HCT116 (cell line): ENCODE measurements around the gene OPN5. TPM values are rescaled to one million over a fixed set of nuclear protein-coding genes. Genes with fewer than 3 reads are reported as not detected.

Experiments used
- ATAC-seq: fragments of 200-7000 bp; cut with Tn5 transposase; 2 replicates; pipeline ENCODE4 v1.9.1; 2020; ENCODE audit warnings: mild to moderate bottlenecking, moderate library complexity
- BruUV-seq: library from RNA; stranded (reverse); fragments of 400-500 nt; replicated peaks from 2 replicates; lab custom pipeline; 2021; lab: Mats Ljungman, UMichigan
- CTCF ChIA-PET: fragments of 300-600 bp; sonication (Branson Sonifier 250); formaldehyde crosslinking; loops from one replicate; lab custom pipeline; 2021; ENCODE audit warnings: antibody characterized with exemption; lab: Charles Lee
- POLR2A ChIA-PET: fragments of 300-600, 350-600 bp; sonication (Branson Sonifier 250); formaldehyde crosslinking; loops from one replicate; lab custom pipeline; 2021; ENCODE audit warnings: antibody characterized with exemption; lab: Charles Lee
- RAD21 ChIA-PET, 2 experiments: fragments of 300-600 bp; sonication (Branson Sonifier 250); formaldehyde crosslinking; loops; one replicate each; lab custom pipeline; 2023; ENCODE audit warnings: low total read pairs in 2 of 2; ENCODE audit not compliant: uncharacterized antibody in 2 of 2, unreplicated experiment in 2 of 2, low non-redundant PET in 1 of 2; lab: Charles Lee
- DNase-seq: peaks from one replicate; pipeline ENCODE4 v3.0.0-alpha.2; 2010; ENCODE audit warnings: low read depth, low spot score
- H2AFZ ChIP-seq: fragments of 200-600 bp; shearing (Covaris generic), sonication (generic); 2 replicates; pipeline ENCODE4 v1.6.1; 2017; ENCODE audit warnings: low read depth, mixed run types, mixed read lengths, antibody characterized with exemption, low read length; ENCODE audit not compliant: poor library complexity, severe bottlenecking
- H3K27ac ChIP-seq: 2 replicates; pipeline ENCODE4 v1.5.1; 2012; ENCODE audit warnings: low read depth, low read length
- H3K27me3 ChIP-seq: fragments of 200-600 bp; sonication (generic); 2 replicates; pipeline ENCODE4 v1.6.1; 2016; ENCODE audit warnings: mixed run types, low read length, mixed read lengths; ENCODE audit not compliant: insufficient read depth
- H3K36me3 ChIP-seq, 2 experiments: fragments of 200-500 bp in 1 of 2; fragments of 200-600 bp in 1 of 2; sonication (Bioruptor generic) in 1 of 2; sonication (generic) in 1 of 2; 2 replicates each; pipeline versions ENCODE4 v1.5.1 to v1.6.1; 2014 to 2016; ENCODE audit warnings: low read length in 2 of 2, inconsistent platforms in 1 of 2, mixed read lengths in 1 of 2, mixed run types in 1 of 2; ENCODE audit not compliant: insufficient read depth in 2 of 2, control insufficient read depth in 1 of 2
- H3K4me1 ChIP-seq, 2 experiments: fragments of 200-600 bp in 1 of 2; sonication (generic) in 1 of 2; 2 replicates each; pipeline versions ENCODE4 v1.5.1 to v1.6.1; 2012 to 2017; ENCODE audit warnings: low read length in 2 of 2, inconsistent platforms in 1 of 2, mild to moderate bottlenecking in 1 of 2, mixed read lengths in 1 of 2, mixed run types in 1 of 2, moderate library complexity in 1 of 2; ENCODE audit not compliant: insufficient read depth in 2 of 2, control insufficient read depth in 1 of 2
- H3K4me2 ChIP-seq: fragments of 200-600 bp; sonication (generic); 2 replicates; pipeline ENCODE4 v1.6.1; 2017; ENCODE audit warnings: mixed run types, low read length, mixed read lengths
- H3K4me3 ChIP-seq, 2 experiments: fragments of 200-600 bp in 1 of 2; sonication (generic) in 1 of 2; replicated peaks in 1 of 2; 2 replicates each; pipeline ENCODE4 v1.5.1; 2011 to 2016; ENCODE audit warnings: low read length in 2 of 2, control low read depth in 1 of 2, low read depth in 1 of 2, mild to moderate bottlenecking in 1 of 2, mixed read lengths in 1 of 2, mixed run types in 1 of 2
- H3K79me2 ChIP-seq: fragments of 200-600 bp; sonication (generic); 2 replicates; pipeline ENCODE4 v1.6.1; 2017; ENCODE audit warnings: mild to moderate bottlenecking, mixed run types, low read length, moderate library complexity, mixed read lengths; ENCODE audit not compliant: insufficient read depth
- H3K9ac ChIP-seq: fragments of 200-600 bp; sonication (generic); 2 replicates; pipeline ENCODE4 v1.6.1; 2016; ENCODE audit warnings: low read length, mixed read lengths
- H3K9me2 ChIP-seq: fragments of 200-600 bp; sonication (generic), shearing (Covaris generic); 2 replicates; pipeline ENCODE4 v1.6.1; 2017; ENCODE audit warnings: mixed run types, mild to moderate bottlenecking, moderate library complexity; ENCODE audit not compliant: insufficient read depth
- H3K9me3 ChIP-seq, 2 experiments: fragments of 200-500 bp in 1 of 2; fragments of 200-600 bp in 1 of 2; sonication (Bioruptor generic) in 1 of 2; sonication (generic) in 1 of 2; 2 replicates each; pipeline ENCODE4 v1.6.1; 2014 to 2017; ENCODE audit warnings: low read length in 2 of 2, mixed read lengths in 2 of 2, inconsistent platforms in 1 of 2, low read depth in 1 of 2, mild to moderate bottlenecking in 1 of 2, mixed run types in 1 of 2, moderate library complexity in 1 of 2; ENCODE audit not compliant: control insufficient read depth in 1 of 2, insufficient read depth in 1 of 2
- H4K20me1 ChIP-seq: fragments of 200-600 bp; sonication (generic), shearing (Covaris generic); 2 replicates; pipeline ENCODE4 v1.6.1; 2017; ENCODE audit warnings: mixed run types, mild to moderate bottlenecking, moderate library complexity; ENCODE audit not compliant: insufficient read depth
- ATF3 ChIP-seq: IDR thresholded peaks from 2 replicates; pipeline ENCODE4 v1.6.1; 2012
- CBX3 ChIP-seq: IDR thresholded peaks from 2 replicates; pipeline ENCODE4 v1.6.1; 2012; ENCODE audit warnings: low read depth
- CEBPB ChIP-seq: IDR thresholded peaks from 2 replicates; pipeline ENCODE4 v1.6.1; 2012; ENCODE audit warnings: low read depth
- EGR1 ChIP-seq: IDR thresholded peaks from 2 replicates; pipeline ENCODE4 v1.6.1; 2012; ENCODE audit warnings: low read depth
- EZH2 ChIP-seq: fragments of 200-600 bp; sonication (generic); IDR thresholded peaks from 2 replicates; pipeline ENCODE4 v1.6.1; 2017; ENCODE audit warnings: antibody characterized with exemption, mixed run types
- EZH2phosphoT487 ChIP-seq: fragments of 200-600 bp; IDR thresholded peaks from 2 replicates; pipeline ENCODE4 v1.6.1; 2018; ENCODE audit warnings: antibody characterized with exemption, borderline replicate concordance
- POLR2A ChIP-seq: IDR thresholded peaks from 2 replicates; pipeline ENCODE4 v1.7.0; 2011; ENCODE audit warnings: borderline replicate concordance; ENCODE audit not compliant: insufficient read depth, insufficient read length; ENCODE audit errors: extremely low read depth
- POLR2AphosphoS5 ChIP-seq: IDR thresholded peaks from 2 replicates; pipeline ENCODE4 v1.6.1; 2011; ENCODE audit warnings: mild to moderate bottlenecking, low read depth, low read length, moderate library complexity
- REST ChIP-seq: IDR thresholded peaks from 2 replicates; pipeline ENCODE4 v1.6.1; 2012; ENCODE audit warnings: low read depth
- SIN3A ChIP-seq: IDR thresholded peaks from 2 replicates; pipeline ENCODE4 v1.6.1; 2012; ENCODE audit warnings: low read depth
- SRF ChIP-seq: IDR thresholded peaks from 2 replicates; pipeline ENCODE4 v1.6.1; 2012; ENCODE audit warnings: low read depth
- ZNF274 ChIP-seq: fragments of 200-500 bp; sonication (Bioruptor generic); IDR thresholded peaks from 2 replicates; pipeline ENCODE4 v1.6.1; 2014; ENCODE audit warnings: mild to moderate bottlenecking, low read depth, low read length, inconsistent platforms
- intact Hi-C: fragments of 100-400 bp; cut with micrococcal nuclease; formaldehyde crosslinking; loops from 2 replicates; pipeline ENCODE4 v1.10.0; 2022
- total RNA-seq: library from RNA; stranded (reverse); gene quantifications from one replicate; pipeline ENCODE4 v1.2.1, GENCODE V29; 2021; ENCODE audit not compliant: unreplicated experiment

OPN5 gene
- total RNA-seq, 1 experiment from 2014 or later, result not detected

GRCh38 chr6:47788498-47788884 lies 6.7 kb downstream of the OPN5 start (continued):
- TF ChIP-seq ZNF274 (no peak), REST (no peak), SIN3A (no peak), POLR2A (no peak)
- TF ChIP-seq, all 23 proteins: peak for 0

- ChIA-PET RAD21 (no interaction called here), POLR2A (interaction anchor here (1.1 kb wide), 1 partner anchor 12 kb away, joined by 3 read pairs; no protein-coding TSS in a partner anchor), CTCF (interaction anchor here (0.8 to 4.5 kb wide), 4 partner anchors 8 to 1621 kb away, joined by 3 to 27 read pairs (median 6); no protein-coding TSS in a partner anchor)
- Histone ChIP-seq H4K20me1 (no peaks in the 10 kb centered on the region), H3K79me2 (no peaks in the 10 kb centered on the region), H3K4me1 (peaks cover 0 to 6% of the 10 kb centered on the region in 2 experiments; a peak in 1 of 4 replicates), H3K36me3 (no peaks in the 10 kb centered on the region), H3K4me3 (no peak overlapping the region), H3K9me3 (no peaks in the 10 kb centered on the region), H3K27me3 (no peaks in the 10 kb centered on the region), H3K9me2 (no peaks in the 10 kb centered on the region), H3K4me2 (no peak overlapping the region), H3K9ac (no peak overlapping the region), H3K27ac (no peak overlapping the region), H2AFZ (no peak overlapping the region)
- no TSS peak for BruUV-seq
- DNase-seq (no peak), ATAC-seq (no peak)
- intact Hi-C loops, result loop anchor here (2.0 to 10.0 kb wide), 3 partner anchors 283 to 1825 kb away; no protein-coding TSS in a partner anchor
- TF ChIP-seq EZH2 (no peak), EZH2phosphoT487 (no peak), SRF (no peak), POLR2A (no peak), CEBPB (no peak), EGR1 (no peak), CBX3 (no peak), ATF3 (no peak), POLR2AphosphoS5 (no peak)
Observed at GRCh38 chr6:47789553-47789952, 7.7 kb downstream of the OPN5 start.
